HUES48 (cell line): ENCODE results near the gene ACTL8.

Source experiments
- H3K27ac ChIP-seq: one replicate; pipeline ENCODE4 v1.7.0; 2013; ENCODE audit warnings: low read depth, low read length, inconsistent platforms
- H3K27me3 ChIP-seq: 2 replicates; pipeline ENCODE4 v1.6.1; 2013; ENCODE audit warnings: mild to moderate bottlenecking, low read length; ENCODE audit not compliant: control insufficient read depth, insufficient read depth
- H3K36me3 ChIP-seq: 2 replicates; pipeline ENCODE4 v1.6.1; 2013; ENCODE audit warnings: low read length; ENCODE audit not compliant: control insufficient read depth, insufficient read depth
- H3K4me1 ChIP-seq: 2 replicates; pipeline ENCODE4 v1.6.1; 2013; ENCODE audit warnings: mild to moderate bottlenecking, low read length; ENCODE audit not compliant: control insufficient read depth, insufficient read depth
- H3K4me3 ChIP-seq: 2 replicates; pipeline ENCODE4 v1.5.1; 2013; ENCODE audit warnings: mild to moderate bottlenecking, low read depth, low read length
- H3K9ac ChIP-seq: 2 replicates; pipeline ENCODE4 v1.6.1; 2013; ENCODE audit warnings: mild to moderate bottlenecking, low read depth, low read length, moderate library complexity
- H3K9me3 ChIP-seq: 2 replicates; pipeline ENCODE4 v1.6.1; 2013; ENCODE audit warnings: low read length; ENCODE audit not compliant: control insufficient read depth, insufficient read depth

Gene ACTL8

GRCh38 chr1:17862121-17862520 lies 107.0 kb downstream of the ACTL8 start:
- no peak overlapping the region for H3K9ac ChIP-seq
- no peak overlapping the region for H3K4me3 ChIP-seq
- no peak overlapping the region for H3K27ac ChIP-seq
- H3K27me3 ChIP-seq, result no peaks in the 10 kb centered on the region
- peaks cover 4% of the 10 kb centered on the region; the same call in 1 of the 2 replicates for H3K4me1 ChIP-seq
- no peaks in the 10 kb centered on the region for H3K36me3 ChIP-seq
- H3K9me3 ChIP-seq, result no peaks in the 10 kb centered on the region

- Histone ChIP-seq H3K27me3 (no peaks in the 10 kb centered on the region), H3K4me1 (peaks cover 4% of the 10 kb centered on the region; the same call in 1 of the 2 replicates), H3K9ac (no peak overlapping the region), H3K4me3 (no peak overlapping the region), H3K36me3 (no peaks in the 10 kb centered on the region), H3K9me3 (no peaks in the 10 kb centered on the region), H3K27ac (no peak overlapping the region)
These were observed 111.0 kb downstream of the ACTL8 start for GRCh38 chr1:17865912-17866739.

- Histone ChIP-seq H3K36me3 (no peaks in the 10 kb centered on the region), H3K27ac (no peak overlapping the region), H3K9ac (no peak overlapping the region), H3K4me3 (no peak overlapping the region), H3K9me3 (no peaks in the 10 kb centered on the region), H3K4me1 (peaks cover 4% of the 10 kb centered on the region; the same call in 1 of the 2 replicates), H3K27me3 (no peaks in the 10 kb centered on the region)
These were observed 111.6 kb downstream of the ACTL8 start for GRCh38 chr1:17866740-17867029.

GRCh38 chr1:17867470-17867869 lies 112.3 kb downstream of the ACTL8 start:
- H3K9me3 ChIP-seq, result no peaks in the 10 kb centered on the region
- no peaks in the 10 kb centered on the region for H3K27me3 ChIP-seq
- H3K4me3 ChIP-seq, result no peak overlapping the region
- no peak overlapping the region for H3K9ac ChIP-seq
- H3K4me1 ChIP-seq, result no peaks in the 10 kb centered on the region
- no peaks in the 10 kb centered on the region for H3K36me3 ChIP-seq
- H3K27ac ChIP-seq, result no peak overlapping the region

- H3K4me3 ChIP-seq, result no peak overlapping the region
- no peak overlapping the region for H3K9ac ChIP-seq
- H3K27ac ChIP-seq, result no peak overlapping the region
- no peaks in the 10 kb centered on the region for H3K36me3 ChIP-seq
- no peaks in the 10 kb centered on the region for H3K4me1 ChIP-seq
- H3K27me3 ChIP-seq, result no peaks in the 10 kb centered on the region
- H3K9me3 ChIP-seq, result no peaks in the 10 kb centered on the region
These were observed 114.7 kb downstream of the ACTL8 start for GRCh38 chr1:17869815-17870214.

- H3K27me3 ChIP-seq, result no peaks in the 10 kb centered on the region
- no peaks in the 10 kb centered on the region for H3K9me3 ChIP-seq
- H3K27ac ChIP-seq, result no peak overlapping the region
- H3K4me1 ChIP-seq, result no peaks in the 10 kb centered on the region
- no peak overlapping the region for H3K4me3 ChIP-seq
- H3K36me3 ChIP-seq, result no peaks in the 10 kb centered on the region
- no peak overlapping the region for H3K9ac ChIP-seq
These were observed 115.5 kb downstream of the ACTL8 start for GRCh38 chr1:17870679-17871078.

GRCh38 chr1:17873007-17873675 lies 118.0 kb downstream of the ACTL8 start:
- Histone ChIP-seq H3K27ac (no peak overlapping the region), H3K4me3 (no peak overlapping the region), H3K9ac (no peak overlapping the region)

GRCh38 chr1:17874231-17874630 lies 119.1 kb downstream of the ACTL8 start:
- no peak overlapping the region for H3K27ac ChIP-seq
- no peak overlapping the region for H3K4me3 ChIP-seq

More at GRCh38 chr1:17873007-17873675, 118.0 kb downstream of the ACTL8 start:
- no peaks in the 10 kb centered on the region for H3K9me3 ChIP-seq
- no peaks in the 10 kb centered on the region for H3K36me3 ChIP-seq
- no peaks in the 10 kb centered on the region for H3K4me1 ChIP-seq
- no peaks in the 10 kb centered on the region for H3K27me3 ChIP-seq

GRCh38 chr1:17874710-17875109 lies 119.6 kb downstream of the ACTL8 start:
- H3K9ac ChIP-seq, result no peak overlapping the region
- H3K27ac ChIP-seq, result no peak overlapping the region
- H3K4me1 ChIP-seq, result no peaks in the 10 kb centered on the region
- no peak overlapping the region for H3K4me3 ChIP-seq
- H3K27me3 ChIP-seq, result no peaks in the 10 kb centered on the region
- no peaks in the 10 kb centered on the region for H3K36me3 ChIP-seq
- H3K9me3 ChIP-seq, result no peaks in the 10 kb centered on the region

More at GRCh38 chr1:17874231-17874630, 119.1 kb downstream of the ACTL8 start:
- H3K9me3 ChIP-seq, result no peaks in the 10 kb centered on the region
- no peaks in the 10 kb centered on the region for H3K27me3 ChIP-seq
- no peaks in the 10 kb centered on the region for H3K4me1 ChIP-seq
- no peaks in the 10 kb centered on the region for H3K36me3 ChIP-seq
- no peak overlapping the region for H3K9ac ChIP-seq

- no peak overlapping the region for H3K27ac ChIP-seq
- H3K9ac ChIP-seq, result no peak overlapping the region
These were observed 120.2 kb downstream of the ACTL8 start for GRCh38 chr1:17875171-17875881.

GRCh38 chr1:17875882-17876280 lies 120.7 kb downstream of the ACTL8 start:
- no peaks in the 10 kb centered on the region for H3K27me3 ChIP-seq
- H3K9ac ChIP-seq, result no peak overlapping the region
- no peaks in the 10 kb centered on the region for H3K9me3 ChIP-seq
- no peaks in the 10 kb centered on the region for H3K36me3 ChIP-seq
- no peak overlapping the region for H3K27ac ChIP-seq
- H3K4me3 ChIP-seq, result no peak overlapping the region
- no peaks in the 10 kb centered on the region for H3K4me1 ChIP-seq

More at GRCh38 chr1:17875171-17875881, 120.2 kb downstream of the ACTL8 start:
- H3K4me3 ChIP-seq, result no peak overlapping the region
- H3K9me3 ChIP-seq, result no peaks in the 10 kb centered on the region
- H3K4me1 ChIP-seq, result no peaks in the 10 kb centered on the region
- H3K36me3 ChIP-seq, result no peaks in the 10 kb centered on the region
- H3K27me3 ChIP-seq, result no peaks in the 10 kb centered on the region
